HEK293T (cell line): ENCODE data around the gene CCDC80.
A peak's percentile ranks its signal among the peaks of the same experiment; 100 is the strongest.

Source experiments
- CTCF ChIA-PET: fragments of 350-600 bp; formaldehyde crosslinking; extraction: SDS; loops from one replicate; lab custom pipeline; 2021; ENCODE audit warnings: antibody characterized with exemption, inconsistent platforms; lab: Yijun Ruan, JAX
- POLR2A ChIA-PET: fragments of 350-600 bp; formaldehyde crosslinking; extraction: SDS; loops from one replicate; lab custom pipeline; 2020; ENCODE audit warnings: antibody characterized with exemption, inconsistent platforms; lab: Yijun Ruan, JAX
- DNase-seq: peaks from one replicate; pipeline ENCODE4 v3.0.0; 2012; ENCODE audit warnings: mixed read lengths; ENCODE audit errors: extremely low spot score
- ARNT ChIP-seq: fragments of 450-650 bp; IDR thresholded peaks from 2 replicates; pipeline ENCODE4 v1.6.1; 2017; ENCODE audit warnings: mild to moderate bottlenecking
- BHLHE40 ChIP-seq: fragments of 450-650 bp; IDR thresholded peaks from 2 replicates; pipeline ENCODE4 v1.6.1; 2016; ENCODE audit warnings: mild to moderate bottlenecking, moderate library complexity, borderline replicate concordance
- CTBP1 ChIP-seq: fragments of 450-650 bp; IDR thresholded peaks from 2 replicates; pipeline ENCODE4 v1.6.1; 2016; ENCODE audit warnings: borderline replicate concordance
- ELF4 ChIP-seq: fragments of 450-650 bp; IDR thresholded peaks from 2 replicates; pipeline ENCODE4 v1.6.1; 2017; ENCODE audit warnings: antibody characterized with exemption
- FOXA1 ChIP-seq: fragments of 450-650 bp; IDR thresholded peaks from 2 replicates; pipeline ENCODE4 v1.6.1; 2016; ENCODE audit warnings: mild to moderate bottlenecking
- FOXK2 ChIP-seq: fragments of 450-650 bp; IDR thresholded peaks from 2 replicates; pipeline ENCODE4 v1.6.1; 2016; ENCODE audit warnings: mild to moderate bottlenecking
- FOXM1 ChIP-seq: fragments of 450-650 bp; IDR thresholded peaks from 2 replicates; pipeline ENCODE4 v1.6.1; 2017; ENCODE audit warnings: mild to moderate bottlenecking, borderline replicate concordance
- HDGF ChIP-seq: fragments of 450-650 bp; IDR thresholded peaks from 2 replicates; pipeline ENCODE4 v1.6.1; 2017; ENCODE audit warnings: antibody characterized with exemption, borderline replicate concordance
- L3MBTL2 ChIP-seq: fragments of 450-650 bp; conservative IDR thresholded peaks from 2 replicates; pipeline ENCODE4 v1.6.1; 2016; ENCODE audit warnings: mild to moderate bottlenecking
- LEF1 ChIP-seq: fragments of 450-650 bp; IDR thresholded peaks from 2 replicates; pipeline ENCODE4 v1.6.1; 2017; ENCODE audit warnings: mild to moderate bottlenecking, borderline replicate concordance
- NFRKB ChIP-seq: fragments of 450-650 bp; IDR thresholded peaks from 2 replicates; pipeline ENCODE4 v1.6.1; 2016; ENCODE audit warnings: mild to moderate bottlenecking, moderate library complexity
- PKNOX1 ChIP-seq: fragments of 450-650 bp; IDR thresholded peaks from 2 replicates; pipeline ENCODE4 v1.6.1; 2016
- SP1 ChIP-seq: fragments of 450-650 bp; IDR thresholded peaks from 2 replicates; pipeline ENCODE4 v1.6.1; 2017
- SUZ12 ChIP-seq: fragments of 450-650 bp; IDR thresholded peaks from 2 replicates; pipeline ENCODE4 v1.6.1; 2016; ENCODE audit warnings: mild to moderate bottlenecking
- TARDBP ChIP-seq: fragments of 450-650 bp; IDR thresholded peaks from 2 replicates; pipeline ENCODE4 v1.6.1; 2016
- ZNF384 ChIP-seq: fragments of 450-650 bp; IDR thresholded peaks from 2 replicates; pipeline ENCODE4 v1.6.1; 2016

Gene CCDC80

DNA sequence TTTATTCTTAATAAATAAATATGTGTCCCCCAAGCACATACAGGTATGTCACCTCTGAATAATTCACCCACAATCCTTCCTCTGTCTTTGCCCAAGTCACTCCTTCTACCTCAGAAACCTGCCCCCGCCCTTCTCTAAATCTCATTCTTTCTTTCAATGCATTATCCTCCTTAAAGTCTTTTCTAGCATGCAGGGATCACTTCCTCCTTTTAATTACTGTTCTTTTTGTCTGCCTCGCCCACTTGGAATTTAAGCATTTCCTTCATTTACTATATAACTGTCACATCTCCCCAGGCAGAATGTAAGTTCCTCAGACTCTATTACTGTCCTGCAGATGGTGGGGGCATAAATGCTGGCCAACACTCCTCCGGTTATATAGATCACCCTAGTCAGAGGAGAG lies 7.8 kb downstream of the CCDC80 start:
- POLR2A ChIA-PET, result interaction anchor here (1.9 kb wide), 1 partner anchor 9 kb away, joined by 6 read pairs; no protein-coding TSS in a partner anchor
- CTCF ChIA-PET, result interaction anchor here (0.7 kb wide), 1 partner anchor 9 kb away, joined by 5 read pairs; no protein-coding TSS in a partner anchor
- TF ChIP-seq CTBP1, result no peak
- no peak for TF ChIP-seq HDGF
- TF ChIP-seq SUZ12, result no peak
- TF ChIP-seq PKNOX1, result no peak
- TF ChIP-seq FOXK2, result no peak
- no peak for TF ChIP-seq ZNF384
- TF ChIP-seq FOXM1, result no peak
- no peak for DNase-seq

GRCh38 chr3:112632596-112632995 lies 8.3 kb downstream of the CCDC80 start:
- POLR2A ChIA-PET, result interaction anchor here (1.9 kb wide), 1 partner anchor 10 kb away, joined by 6 read pairs; no protein-coding TSS in a partner anchor
- CTCF ChIA-PET, result interaction anchor here (1.2 kb wide), 1 partner anchor 358 kb away, joined by 4 read pairs; the partner anchor contains the start of gene GTPBP8

DNA sequence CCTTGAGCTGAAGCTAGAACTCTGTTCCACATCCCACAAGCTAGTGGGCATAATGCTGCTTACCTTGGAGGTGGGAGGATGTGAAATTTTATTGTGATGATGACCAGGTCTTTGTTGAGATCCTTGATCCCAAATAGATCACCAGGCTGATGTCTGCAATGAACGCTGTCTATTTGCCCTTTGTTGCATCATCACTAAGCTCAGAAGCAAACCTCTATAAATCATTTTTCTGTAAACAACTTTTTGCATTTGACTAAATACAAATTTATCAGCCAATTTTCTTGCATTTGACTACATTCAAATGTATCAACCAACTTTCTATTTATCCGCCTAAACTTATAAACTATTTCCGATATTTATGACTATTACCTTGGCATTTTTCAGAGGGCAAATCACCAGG lies 9.7 kb downstream of the CCDC80 start:
- CTCF ChIA-PET, result interaction anchor here (0.6 to 0.7 kb wide), 2 partner anchors 53 to 773 kb away, joined by 4 to 7 read pairs; no protein-coding TSS in a partner anchor
- no peak for TF ChIP-seq NFRKB
- no peak for TF ChIP-seq PKNOX1
- TF ChIP-seq ZNF384, result no peak
- no peak for TF ChIP-seq BHLHE40
- no peak for TF ChIP-seq TARDBP
- no peak for TF ChIP-seq HDGF
- TF ChIP-seq LEF1, result no peak
- no peak for TF ChIP-seq CTBP1
- DNase-seq, result no peak
- POLR2A ChIA-PET, result no interaction called here

More at GRCh38 chr3:112632596-112632995, 8.3 kb downstream of the CCDC80 start:
- DNase-seq, result no peak
- TF ChIP-seq ELF4, result no peak

- CTCF ChIA-PET, result interaction anchor here (0.6 kb wide), 1 partner anchor 372 kb away, joined by 4 read pairs; no protein-coding TSS in a partner anchor
- TF ChIP-seq FOXM1, result no peak
- no peak for TF ChIP-seq FOXA1
- TF ChIP-seq ZNF384, result no peak
- no peak for TF ChIP-seq CTBP1
- no peak for TF ChIP-seq TARDBP
- no peak for TF ChIP-seq L3MBTL2
- TF ChIP-seq PKNOX1, result no peak
- TF ChIP-seq SUZ12, result no peak
- TF ChIP-seq SP1, result no peak
- no peak for TF ChIP-seq FOXK2
- POLR2A ChIA-PET, result no interaction called here
- DNase-seq, result peak; percentile 28
Observed at GRCh38 chr3:112629425-112629824, 11.5 kb downstream of the CCDC80 start.

- ChIA-PET CTCF (no interaction called here), POLR2A (no interaction called here)
- TF ChIP-seq CTBP1 (no peak), SP1 (no peak), FOXK2 (no peak), ARNT (no peak), FOXA1 (no peak), BHLHE40 (no peak), ELF4 (no peak), NFRKB (no peak), TARDBP (no peak), PKNOX1 (no peak), FOXM1 (no peak)
- no peak for DNase-seq
Observed at GRCh38 chr3:112627919-112628466, 12.9 kb downstream of the CCDC80 start.

- no peak for DNase-seq
- ChIA-PET CTCF (no interaction called here), POLR2A (no interaction called here)
- TF ChIP-seq FOXK2, result no peak
- no peak for TF ChIP-seq FOXA1
- TF ChIP-seq PKNOX1, result no peak
- no peak for TF ChIP-seq LEF1
Observed at GRCh38 chr3:112627419-112627818, 13.5 kb downstream of the CCDC80 start.
